NCI-H82 treated with DMSO at 0.1 percent for 48 hours (cell line): ENCODE data around the gene ABCC10.
"Not testable (repeated sequence)": the region's sequence is repeated elsewhere in the genome, so short reads cannot be mapped to it uniquely, and the experiment has no call there.

Experiments used
- DNase-seq: peaks from one replicate; lab custom pipeline; 2025; ENCODE audit not compliant: unreplicated experiment; lab: John Stamatoyannopoulos, UW

Gene ABCC10

DNA sequence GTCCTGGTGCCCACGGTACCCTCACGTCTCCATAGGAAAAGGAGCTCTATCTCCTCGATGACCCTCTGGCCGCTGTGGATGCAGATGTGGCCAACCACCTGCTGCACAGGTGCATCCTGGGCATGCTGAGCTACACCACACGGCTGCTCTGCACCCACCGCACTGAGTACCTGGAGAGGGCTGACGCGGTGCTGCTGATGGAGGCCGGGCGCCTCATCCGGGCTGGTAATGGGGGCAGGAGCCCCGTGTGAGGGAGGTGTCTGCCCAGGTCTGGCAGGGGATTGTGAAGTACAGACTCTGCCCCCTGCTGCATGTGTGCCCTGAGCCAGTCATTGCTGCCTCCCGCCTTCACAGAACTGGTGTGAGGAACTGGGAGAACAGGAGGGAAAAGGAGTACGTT lies 15.6 kb downstream of the ABCC10 start:
- DNase-seq: no peak

DNA sequence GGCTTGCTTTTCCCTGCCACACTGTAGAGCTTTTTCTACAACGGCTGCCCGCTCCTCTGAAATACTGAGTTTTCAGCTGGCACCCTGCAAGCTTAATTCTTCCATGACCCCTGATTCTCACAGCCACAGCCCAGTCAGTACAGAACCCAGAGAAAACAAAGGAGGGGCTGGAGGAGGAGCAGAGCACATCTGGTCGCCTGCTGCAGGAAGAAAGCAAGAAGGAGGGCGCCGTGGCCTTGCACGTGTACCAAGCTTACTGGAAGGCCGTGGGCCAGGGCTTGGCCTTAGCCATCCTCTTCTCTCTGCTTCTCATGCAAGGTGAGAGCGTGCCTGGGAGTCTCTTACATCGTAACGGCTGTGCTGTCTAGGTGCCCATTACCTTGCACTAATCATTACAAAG lies 16.7 kb downstream of the ABCC10 start:
- no peak for DNase-seq

DNA sequence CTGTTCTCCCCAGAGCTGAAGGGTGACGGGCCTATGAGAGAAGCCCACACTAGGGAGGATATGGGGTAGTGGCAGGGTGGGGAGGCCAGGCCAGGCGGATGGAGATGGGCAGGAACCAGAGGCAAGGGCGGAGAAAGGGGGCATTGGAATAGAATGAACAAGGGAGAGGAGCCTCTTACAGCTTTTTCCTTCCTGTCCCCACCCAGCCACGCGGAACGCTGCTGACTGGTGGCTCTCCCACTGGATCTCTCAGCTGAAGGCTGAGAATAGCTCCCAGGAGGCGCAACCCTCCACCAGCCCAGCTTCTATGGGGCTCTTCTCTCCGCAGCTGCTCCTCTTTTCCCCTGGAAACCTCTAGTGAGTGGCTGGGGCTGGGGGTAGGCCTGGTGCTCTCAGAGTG lies 17.2 kb downstream of the ABCC10 start:
- DNase-seq: no peak

DNA sequence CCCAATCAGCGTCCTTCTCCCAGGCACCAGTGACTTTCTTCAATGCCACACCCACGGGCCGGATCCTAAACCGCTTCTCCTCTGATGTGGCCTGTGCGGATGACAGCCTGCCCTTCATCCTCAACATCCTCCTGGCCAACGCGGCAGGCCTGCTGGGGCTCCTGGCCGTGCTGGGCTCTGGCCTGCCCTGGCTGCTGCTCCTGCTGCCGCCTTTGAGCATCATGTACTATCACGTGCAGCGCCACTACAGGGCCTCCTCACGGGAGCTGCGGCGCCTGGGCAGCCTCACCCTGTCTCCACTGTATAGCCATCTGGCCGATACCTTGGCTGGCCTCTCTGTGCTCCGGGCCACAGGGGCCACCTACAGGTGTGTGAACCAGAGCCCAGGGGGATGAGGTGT lies 18.2 kb downstream of the ABCC10 start:
- DNase-seq: no peak

DNA sequence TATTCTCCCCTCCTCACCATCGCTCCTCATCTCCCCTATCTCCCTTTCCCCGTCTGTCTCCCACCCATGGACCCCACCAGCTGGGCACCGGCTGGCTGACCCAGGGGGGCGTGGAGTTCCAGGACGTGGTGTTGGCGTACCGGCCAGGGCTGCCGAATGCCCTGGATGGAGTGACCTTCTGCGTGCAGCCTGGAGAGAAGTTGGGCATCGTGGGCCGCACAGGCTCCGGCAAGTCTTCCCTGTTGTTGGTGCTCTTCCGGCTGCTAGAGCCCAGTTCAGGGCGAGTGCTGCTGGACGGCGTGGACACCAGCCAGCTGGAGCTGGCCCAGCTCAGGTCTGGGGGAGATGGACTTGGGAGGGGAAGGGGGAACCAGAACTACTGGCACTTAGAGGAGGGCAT lies 20.3 kb downstream of the ABCC10 start:
- DNase-seq: no peak

DNA sequence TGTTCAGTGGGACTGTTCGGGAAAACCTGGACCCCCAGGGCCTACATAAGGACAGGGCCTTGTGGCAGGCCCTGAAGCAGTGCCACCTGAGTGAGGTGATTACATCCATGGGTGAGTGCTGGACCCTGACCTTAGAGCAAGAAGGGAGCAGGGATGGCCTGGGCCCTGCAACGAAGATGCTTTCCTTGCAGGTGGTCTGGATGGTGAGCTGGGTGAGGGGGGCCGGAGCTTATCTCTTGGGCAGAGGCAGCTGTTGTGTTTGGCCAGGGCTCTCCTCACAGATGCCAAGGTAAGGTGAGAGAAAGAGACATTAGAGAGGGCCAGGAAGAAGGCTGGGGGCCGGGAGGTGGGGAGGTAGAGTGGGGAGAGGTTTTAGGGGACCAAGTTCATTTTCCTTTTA lies 21.6 kb downstream of the ABCC10 start:
- DNase-seq: no peak

DNA sequence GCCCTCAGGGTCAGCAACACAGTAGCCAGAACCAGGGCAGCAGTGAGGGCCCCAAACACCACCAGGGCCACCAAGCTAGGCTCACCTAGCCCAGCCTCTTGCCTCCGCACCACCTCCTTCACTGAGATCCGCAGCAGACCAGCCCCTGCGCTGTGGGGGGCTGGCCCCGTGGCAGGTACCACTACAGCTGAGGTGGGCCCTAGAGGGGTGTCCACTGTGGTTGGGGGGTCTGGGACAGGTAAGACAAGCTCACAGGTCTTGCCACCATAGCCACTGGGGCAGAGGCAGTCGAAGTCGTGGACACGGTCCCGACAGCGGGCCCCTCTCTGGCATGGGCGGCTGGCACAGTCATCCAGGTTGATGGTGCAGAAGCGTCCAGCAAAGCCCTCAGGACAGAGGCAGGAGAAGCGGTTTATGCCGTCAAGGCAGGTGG lies 23.4 kb downstream of the ABCC10 start:
- DNase-seq: no peak

DNA sequence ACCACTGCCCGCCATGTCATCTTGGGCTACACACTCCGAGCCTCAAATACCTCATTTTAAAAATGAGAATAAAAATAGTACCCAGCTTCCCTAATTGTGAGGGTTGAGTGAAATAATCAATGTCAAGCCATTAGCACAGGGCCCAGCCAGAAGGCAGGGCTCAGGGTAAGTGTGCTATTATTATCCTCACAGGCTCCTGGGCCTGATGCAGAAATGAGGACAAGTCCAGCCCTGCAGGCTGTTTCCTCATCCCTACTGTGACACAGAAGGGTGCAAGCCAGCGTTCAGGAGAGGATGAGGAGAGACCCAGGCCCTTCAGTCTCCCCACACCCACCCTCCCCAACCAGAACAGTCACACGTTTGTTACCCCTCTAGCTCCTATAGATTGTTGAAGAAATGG lies 24.0 kb downstream of the ABCC10 start:
- DNase-seq: no peak

DNA sequence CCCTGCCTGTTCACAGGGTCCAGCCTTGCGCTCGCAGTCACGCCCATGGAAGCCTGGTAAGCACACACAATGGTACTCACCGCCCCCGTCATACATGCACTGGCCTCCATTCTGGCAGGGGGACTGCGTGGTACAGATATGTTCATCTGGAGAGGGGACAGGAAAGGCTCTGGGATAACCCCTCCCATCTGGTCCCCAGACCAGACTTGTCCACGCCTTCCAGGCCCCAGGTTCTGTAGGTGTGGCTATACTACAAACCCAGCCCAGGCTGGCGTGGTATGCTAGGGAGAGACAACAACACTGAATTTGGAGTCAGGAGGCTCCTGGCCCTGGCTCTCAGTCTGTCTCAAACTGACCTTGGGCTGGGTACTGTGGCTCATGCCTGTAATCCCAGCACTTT lies 24.6 kb downstream of the ABCC10 start:
- no peak for DNase-seq

DNA sequence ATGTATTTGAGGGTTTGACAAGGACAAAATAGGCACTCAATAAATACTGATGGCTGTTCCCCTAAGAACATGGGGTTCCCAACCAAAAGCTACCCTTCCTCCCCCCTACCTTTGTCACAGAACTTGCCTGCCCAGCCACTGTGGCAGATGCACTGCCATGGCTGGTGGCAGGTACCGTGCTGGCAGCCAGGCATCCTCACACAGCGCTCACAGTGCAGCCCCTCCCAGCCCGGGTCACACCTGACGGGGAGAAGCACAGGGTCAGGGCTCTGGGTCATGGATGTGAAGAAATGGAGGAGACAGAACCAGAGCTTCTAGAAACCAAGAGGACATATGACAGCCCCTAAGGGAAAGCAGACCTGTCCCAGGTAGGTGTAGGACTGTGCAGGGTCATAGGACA lies 25.6 kb downstream of the ABCC10 start:
- DNase-seq: no peak

DNA sequence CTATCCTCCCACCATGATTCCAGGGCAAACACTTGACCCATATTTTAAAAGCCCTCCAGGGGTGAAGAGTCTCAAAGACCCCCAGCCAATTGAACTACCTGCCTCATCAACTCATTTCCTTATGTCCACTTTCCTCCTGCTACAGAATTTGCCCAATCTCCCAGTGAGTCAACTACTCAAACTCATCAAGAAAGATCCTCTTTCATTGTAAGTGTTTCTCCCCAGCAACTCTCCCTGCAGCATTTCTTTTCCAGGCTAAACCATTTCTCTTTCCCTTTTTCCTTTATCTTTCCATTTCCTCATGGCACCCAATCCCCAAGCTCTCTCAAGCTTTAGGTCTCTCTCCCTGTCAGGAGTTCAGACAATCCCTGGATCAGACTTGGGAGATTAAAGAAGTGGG lies 26.5 kb downstream of the ABCC10 start:
- no peak for DNase-seq

DNA sequence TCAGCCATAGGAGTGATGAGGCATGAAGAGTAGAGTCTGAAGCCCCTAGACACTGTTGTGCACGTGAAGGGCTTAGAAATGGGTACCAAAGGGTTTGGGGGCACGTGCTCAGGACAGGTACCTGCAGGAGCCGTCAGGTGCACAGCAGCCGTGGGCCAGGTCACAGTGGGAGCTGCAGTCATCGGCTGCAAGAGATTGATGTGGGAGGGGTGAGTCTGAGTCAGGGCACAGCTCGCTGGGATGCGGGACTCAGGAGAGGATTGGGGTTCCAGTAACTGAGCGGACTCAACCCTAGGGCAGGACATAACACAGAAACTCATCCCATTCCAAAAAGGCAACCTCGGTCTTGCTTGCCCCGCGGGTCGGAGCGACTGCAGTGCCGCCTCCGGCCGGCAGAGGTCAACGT lies 27.0 kb downstream of the ABCC10 start:
- no peak for DNase-seq

DNA sequence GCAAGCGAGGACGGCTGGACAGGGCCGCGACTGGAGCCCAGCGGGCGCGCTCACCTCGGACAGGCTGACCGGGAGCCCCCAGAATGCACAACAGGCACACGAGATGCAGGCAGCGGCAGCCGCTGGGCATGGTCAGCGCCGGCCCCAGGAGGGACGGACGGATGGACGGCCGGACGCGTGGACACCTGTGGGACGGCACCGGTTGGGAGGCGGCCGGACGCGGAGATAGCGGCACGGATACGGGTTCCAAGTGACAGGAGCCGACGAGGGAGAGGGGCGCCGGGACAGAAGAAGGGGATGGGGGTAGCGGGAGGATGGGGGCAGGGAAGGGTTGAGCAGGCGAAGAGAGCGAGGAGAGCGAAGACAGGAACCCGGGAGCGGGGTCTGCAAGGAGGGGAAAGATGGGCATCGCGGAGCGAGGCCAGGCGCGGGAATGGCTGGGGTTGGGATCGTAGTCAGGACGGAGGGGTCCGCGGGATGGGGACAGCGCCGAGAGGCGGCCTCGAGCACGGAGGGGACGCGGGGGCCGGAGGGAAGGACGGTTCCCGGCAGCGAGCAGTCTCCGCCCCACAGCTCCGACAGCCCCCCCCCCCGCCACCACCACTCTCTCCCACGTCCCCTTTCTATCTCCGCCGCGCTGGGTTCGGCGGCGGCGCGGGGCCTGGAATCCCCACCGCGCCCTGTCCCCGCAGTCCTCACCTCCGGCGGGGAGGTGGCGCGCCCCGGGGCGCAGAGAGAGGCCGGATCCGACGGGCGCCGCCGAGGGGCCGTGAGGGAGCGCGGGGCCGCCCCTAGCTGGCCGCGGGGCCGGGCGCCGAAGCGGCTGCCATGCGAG lies 27.6 kb downstream of the ABCC10 start:
- DNase-seq: peak; percentile 48

DNA sequence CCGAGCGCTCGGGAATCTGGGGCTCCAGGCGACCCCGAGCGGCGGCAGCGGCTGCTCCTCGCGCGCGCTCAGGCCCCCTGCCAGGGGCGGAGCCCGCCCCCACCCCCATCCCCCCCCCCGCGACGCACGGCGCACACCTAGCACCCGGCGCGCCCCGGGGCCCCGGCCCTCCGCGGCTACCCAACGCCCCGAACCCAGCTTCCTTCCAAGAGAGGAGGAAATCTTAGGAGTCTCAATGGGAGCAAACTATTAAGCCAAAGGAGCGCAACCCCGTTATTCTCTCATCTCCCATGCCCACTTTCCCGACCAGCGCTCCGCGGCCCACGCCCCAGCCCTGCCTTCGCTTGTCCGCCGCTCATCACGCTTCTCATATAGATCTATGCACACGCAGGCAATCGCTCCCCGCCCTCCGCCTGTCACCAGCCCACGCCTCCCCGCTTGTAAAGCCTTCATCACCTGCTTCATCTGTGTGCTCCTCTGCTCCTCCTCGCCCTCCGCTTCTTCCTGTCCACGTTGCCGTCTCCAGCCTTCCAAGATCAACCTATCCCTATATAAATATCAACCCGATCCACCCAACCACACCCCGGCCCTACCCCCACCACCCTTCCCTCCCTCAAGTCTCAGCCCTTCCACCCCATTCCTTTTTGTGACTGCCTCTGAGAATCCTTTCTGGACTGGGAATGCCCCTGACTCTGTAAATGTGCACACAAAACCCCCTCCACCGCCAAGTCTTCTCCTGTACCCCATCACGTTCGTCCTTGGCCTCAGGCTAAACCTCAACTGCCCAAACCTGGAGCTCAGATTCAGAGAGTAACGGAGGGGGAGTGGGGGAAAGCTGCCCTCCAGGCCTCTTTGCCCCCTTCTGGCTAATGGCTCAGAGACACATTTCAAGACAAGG lies 28.4 kb downstream of the ABCC10 start, which contains the start of gene DLK2:
Gene DLK2, minus strand, starts transcription at position 18 of the 898 bp plus-strand sequence. CDS start 723 bp downstream, outside the sequence.
- DNase-seq: peak; percentile 73

DNA sequence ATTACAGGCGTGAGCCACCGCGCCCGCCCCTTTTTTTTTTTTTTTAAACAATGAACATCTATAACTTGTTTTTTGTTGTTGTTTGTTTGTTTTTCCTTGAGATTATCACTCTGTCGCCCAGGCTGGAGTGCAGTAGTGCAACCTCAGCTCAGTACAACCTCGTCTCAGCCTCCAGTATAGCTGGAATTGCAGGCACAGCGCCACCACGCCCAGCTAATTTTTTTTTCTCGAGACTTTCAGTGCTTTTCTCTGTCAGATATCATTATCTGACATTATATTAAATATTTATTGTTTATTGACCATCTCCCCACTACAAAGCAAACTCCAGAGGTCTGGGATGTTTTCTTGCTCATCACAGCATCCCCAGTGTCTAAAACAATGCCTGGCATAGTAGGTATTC lies 30.3 kb downstream of the ABCC10 start:
- DNase-seq: no peak

DNA sequence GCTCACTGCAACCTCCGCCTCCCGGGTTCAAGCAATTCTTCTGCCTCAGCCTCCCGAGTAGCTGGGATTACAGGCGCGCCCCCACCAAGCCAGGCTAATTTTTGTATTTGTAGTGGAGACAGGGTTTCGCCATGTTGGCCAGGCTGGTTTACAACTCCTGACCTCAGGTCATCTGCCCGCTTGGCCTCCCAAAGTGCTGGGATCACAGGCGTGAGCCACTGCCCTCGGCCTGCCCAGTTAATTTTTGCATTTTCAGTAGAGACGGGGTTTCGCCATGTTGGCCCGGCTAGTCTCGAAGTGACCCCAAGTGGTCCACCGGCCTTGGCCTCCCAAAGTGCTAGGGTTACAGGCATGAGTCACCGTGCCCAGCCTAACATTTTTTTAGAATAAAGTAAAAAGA lies 30.8 kb downstream of the ABCC10 start:
- not testable (repeated sequence) for DNase-seq

DNA sequence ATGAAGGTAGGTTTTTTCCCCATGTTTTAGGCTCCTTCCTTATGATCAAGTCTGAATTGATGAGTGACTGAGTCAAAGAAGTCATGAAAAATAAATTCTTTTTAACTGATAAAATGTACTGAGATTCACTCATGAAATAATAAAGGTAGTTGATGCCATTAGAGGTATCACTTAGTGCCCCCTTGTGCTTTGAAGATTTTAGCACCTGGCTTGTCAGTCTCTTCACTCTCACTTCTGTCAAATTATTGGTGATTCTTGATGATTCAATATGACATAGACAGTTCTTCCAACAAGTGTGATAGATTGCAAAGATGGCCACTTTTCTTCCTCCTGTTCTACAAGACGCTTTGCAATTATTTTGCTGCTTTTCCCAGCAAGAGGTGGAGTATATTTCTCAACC lies 32.2 kb downstream of the ABCC10 start:
- DNase-seq: no peak

DNA sequence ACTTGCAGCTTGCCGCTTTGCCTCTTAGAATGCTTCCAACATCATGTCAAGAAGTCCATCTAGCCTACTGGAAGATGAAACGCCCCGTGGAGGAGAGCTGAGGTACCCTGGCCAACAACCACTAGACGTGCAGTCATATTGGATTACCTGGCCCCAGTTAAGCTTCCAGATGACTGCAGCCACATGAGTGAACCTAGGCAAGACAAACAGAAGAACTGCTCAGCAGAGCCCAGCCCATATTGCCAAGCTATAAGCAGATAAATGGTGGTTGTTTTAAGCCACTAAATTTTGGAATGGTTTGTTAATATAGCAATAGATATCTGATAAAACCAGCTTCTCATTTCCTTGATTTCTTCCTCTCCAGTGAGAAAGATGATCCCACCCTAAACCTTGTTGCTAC lies 32.7 kb downstream of the ABCC10 start:
- no peak for DNase-seq

DNA sequence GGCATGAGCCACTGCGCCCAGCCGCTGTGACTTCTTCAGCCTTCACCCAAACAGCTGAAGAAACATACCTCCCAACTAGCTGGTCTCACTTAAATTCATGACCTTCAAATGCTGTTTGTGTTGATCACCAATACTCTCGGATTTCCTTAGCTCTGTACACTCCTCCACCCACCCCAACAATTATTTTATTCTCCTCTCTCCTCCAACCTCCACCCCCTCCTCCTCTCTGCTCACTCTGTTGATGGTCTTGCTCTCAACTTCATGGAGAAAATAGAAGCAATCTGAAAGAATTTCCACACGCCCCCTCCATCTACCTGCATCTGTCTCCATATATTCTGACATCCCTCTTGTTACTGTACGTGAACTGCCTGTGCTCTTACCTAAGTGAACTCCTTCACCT lies 34.6 kb downstream of the ABCC10 start:
- DNase-seq: no peak

DNA sequence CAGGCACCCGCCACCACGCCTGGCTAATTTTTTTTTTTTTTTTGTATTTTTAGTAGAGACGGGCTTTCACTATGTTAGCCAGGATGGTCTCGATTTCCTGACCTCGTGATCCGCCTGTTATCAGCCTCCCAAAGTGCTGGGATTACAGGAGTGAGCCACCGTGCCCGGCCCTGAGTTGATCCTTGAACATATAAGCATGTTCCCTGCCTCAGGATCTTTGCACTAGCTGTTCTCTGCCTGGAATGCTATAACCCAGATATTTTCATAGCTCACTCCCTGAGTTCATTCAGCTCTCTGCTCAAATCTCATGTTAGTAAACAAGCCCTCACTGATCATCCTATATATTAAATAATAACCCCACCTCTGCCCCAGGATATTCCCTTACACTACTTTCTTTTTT lies 37.0 kb downstream of the ABCC10 start:
- no peak for DNase-seq

DNA sequence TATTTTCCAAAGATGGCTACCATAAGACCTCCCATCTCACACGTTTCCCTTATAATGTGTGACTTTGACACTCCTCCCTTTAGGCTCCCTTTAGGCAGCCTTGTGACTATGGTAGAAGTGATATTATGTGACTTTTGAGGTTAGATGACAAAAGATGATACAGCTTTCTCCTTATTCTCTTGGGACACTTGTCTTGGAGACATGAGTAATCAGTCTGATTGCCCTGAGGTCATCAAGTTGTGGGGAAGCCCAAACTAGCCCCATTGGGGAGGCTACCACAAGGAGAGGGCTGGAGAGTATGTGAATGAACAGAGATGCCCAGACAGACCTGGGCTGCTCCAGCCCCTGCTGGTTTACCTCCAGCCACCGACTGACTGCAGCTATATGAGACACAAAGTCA lies 38.6 kb downstream of the ABCC10 start:
- DNase-seq: no peak

DNA sequence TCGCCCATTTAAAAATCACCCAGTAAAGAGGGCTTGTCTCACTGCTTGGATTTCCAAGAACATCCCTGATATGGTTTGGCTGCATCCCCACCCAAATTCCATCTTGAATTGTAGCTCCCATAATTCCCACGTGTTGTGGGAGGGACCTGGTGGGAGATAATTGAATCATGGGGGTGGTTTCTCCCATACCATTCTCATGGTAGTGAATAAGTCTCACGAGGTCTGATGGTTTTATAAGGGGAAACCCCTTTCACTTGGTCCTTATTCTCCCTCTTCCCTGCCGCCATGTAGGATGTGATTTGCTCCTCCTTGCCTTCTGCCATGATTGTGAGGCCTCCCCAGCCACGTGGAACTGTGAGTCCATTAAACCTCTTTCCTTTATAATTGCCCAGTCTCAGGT lies 39.9 kb downstream of the ABCC10 start:
- not testable (repeated sequence) for DNase-seq
